HEK293 (cell line): Measurements from ENCODE around the gene TFE3.

Source experiments
- BCL11A ChIP-seq: fragments of 450-650 bp; formaldehyde crosslinking; IDR thresholded peaks from 2 replicates; pipeline ENCODE4 v1.5.1; 2016; ENCODE audit warnings: low read depth, missing biosample characterization, missing genetic modification characterization
- CTCF ChIP-seq: fragments of 450-650 bp; formaldehyde crosslinking; IDR thresholded peaks from 2 replicates; pipeline ENCODE4 v1.5.1; 2016; ENCODE audit warnings: missing biosample characterization, missing genetic modification characterization
- TSHZ1 ChIP-seq: fragments of 450-650 bp; formaldehyde crosslinking; IDR thresholded peaks from 2 replicates; pipeline ENCODE4 v1.5.1; 2016; ENCODE audit warnings: missing biosample characterization, missing genetic modification characterization, borderline replicate concordance
- ZBTB8A ChIP-seq: fragments of 450-650 bp; formaldehyde crosslinking; IDR thresholded peaks from 2 replicates; pipeline ENCODE4 v1.5.1; 2016; ENCODE audit warnings: missing biosample characterization, missing genetic modification characterization
- ZNF175 ChIP-seq: fragments of 450-650 bp; formaldehyde crosslinking; IDR thresholded peaks from 2 replicates; pipeline ENCODE4 v1.5.1; 2016; ENCODE audit warnings: missing biosample characterization, missing genetic modification characterization
- ZNF302 ChIP-seq: fragments of 450-650 bp; formaldehyde crosslinking; IDR thresholded peaks from 2 replicates; pipeline ENCODE4 v1.5.1; 2016; ENCODE audit warnings: missing biosample characterization, missing genetic modification characterization, low read depth
- ZNF350 ChIP-seq: fragments of 450-650 bp; formaldehyde crosslinking; IDR thresholded peaks from 2 replicates; pipeline ENCODE4 v1.5.0; 2017; ENCODE audit warnings: missing biosample characterization, mild to moderate bottlenecking, missing genetic modification characterization
- ZNF777 ChIP-seq: fragments of 450-650 bp; formaldehyde crosslinking; IDR thresholded peaks from 2 replicates; pipeline ENCODE4 v1.5.1; 2017; ENCODE audit warnings: missing biosample characterization, missing genetic modification characterization, borderline replicate concordance
- ZSCAN16 ChIP-seq: fragments of 450-650 bp; formaldehyde crosslinking; IDR thresholded peaks from 2 replicates; pipeline ENCODE4 v1.5.1; 2016; ENCODE audit warnings: missing biosample characterization, missing genetic modification characterization
- ZSCAN5A ChIP-seq: fragments of 450-650 bp; formaldehyde crosslinking; IDR thresholded peaks from 2 replicates; pipeline ENCODE4 v1.5.1; 2016; ENCODE audit warnings: missing biosample characterization, missing genetic modification characterization

GRCh38 chrX:49066690-49067089 is 23.5 kb upstream of the TFE3 start:
- TF ChIP-seq ZNF350 (tag by site-specific recombination) (no peak), TSHZ1 (tag by site-specific recombination) (no peak), ZNF175 (no peak), ZNF302 (tag by site-specific recombination) (no peak), CTCF (tag by site-specific recombination) (no peak), ZSCAN16 (tag by site-specific recombination) (no peak), BCL11A (tag by site-specific recombination) (no peak), ZSCAN5A (tag by site-specific recombination) (no peak), ZBTB8A (tag by site-specific recombination) (no peak), ZNF777 (tag by site-specific recombination) (no peak)
